SK-N-SH (cell line): ENCODE results near the gene TEX38. TPM values are rescaled to one million over a fixed set of nuclear protein-coding genes. Genes with fewer than 3 reads are reported as not detected.

ENCODE experiments used
- CTCF ChIA-PET: fragments of 300-600, 350-600 bp; formaldehyde crosslinking; extraction: SDS; loops from one replicate; lab custom pipeline; 2021; lab: Yijun Ruan, JAX
- POLR2A ChIA-PET: fragments of 350-600 bp; sonication (Branson Sonifier 250); formaldehyde crosslinking; extraction: SDS; loops from one replicate; lab custom pipeline; 2020; ENCODE audit warnings: antibody characterized with exemption, inconsistent platforms; lab: Yijun Ruan, JAX
- DNase-seq: peaks from one replicate; pipeline ENCODE4 v3.0.0; 2012
- H2AFZ ChIP-seq: fragments of 200-600 bp; sonication (generic); 2 replicates; pipeline ENCODE4 v1.8.1; 2016; ENCODE audit warnings: antibody characterized with exemption, mild to moderate bottlenecking, low read depth
- H3F3A ChIP-seq: fragments of 200-600 bp; sonication (generic); replicated peaks from 2 replicates; pipeline ENCODE3; 2016; ENCODE audit warnings: antibody characterized with exemption, mild to moderate bottlenecking; ENCODE audit not compliant: insufficient read depth
- H3K27ac ChIP-seq, 2 experiments: fragments of 200-500 bp in 1 of 2; fragments of 200-600 bp in 1 of 2; sonication (Bioruptor generic) in 1 of 2; sonication (generic), shearing (Covaris generic) in 1 of 2; 2 replicates each; pipeline versions ENCODE4 v1.5.1 to v1.6.1; 2014 to 2016; ENCODE audit warnings: low read depth in 2 of 2, inconsistent platforms in 1 of 2, low read length in 1 of 2, mild to moderate bottlenecking in 1 of 2, mixed read lengths in 1 of 2
- H3K27me3 ChIP-seq: fragments of 200-600 bp; sonication (generic), shearing (Covaris generic); 2 replicates; pipeline ENCODE4 v1.6.1; 2016; ENCODE audit warnings: mixed run types; ENCODE audit not compliant: insufficient read depth
- H3K36me3 ChIP-seq, 2 experiments: fragments of 200-500 bp in 1 of 2; fragments of 200-600 bp in 1 of 2; sonication (Bioruptor generic) in 1 of 2; sonication (generic) in 1 of 2; replicated peaks in 1 of 2; 2 replicates each; pipeline versions ENCODE3 to v1.5.1; 2014 to 2016; ENCODE audit warnings: low read length in 1 of 2, mild to moderate bottlenecking in 1 of 2; ENCODE audit not compliant: insufficient read depth in 2 of 2, control insufficient read depth in 1 of 2
- H3K4me1 ChIP-seq, 2 experiments: fragments of 200-500 bp in 1 of 2; fragments of 200-600 bp in 1 of 2; sonication (Bioruptor generic) in 1 of 2; sonication (generic), shearing (Covaris generic) in 1 of 2; 2 replicates each; pipeline versions ENCODE4 v1.5.1 to v1.6.1; 2014 to 2016; ENCODE audit warnings: low read depth in 1 of 2, low read length in 1 of 2, mixed run types in 1 of 2; ENCODE audit not compliant: insufficient read depth in 2 of 2, control insufficient read depth in 1 of 2
- H3K4me2 ChIP-seq: fragments of 200-600 bp; sonication (generic), shearing (Covaris generic); 2 replicates; pipeline ENCODE4 v1.6.1; 2017; ENCODE audit warnings: mixed run types
- H3K4me3 ChIP-seq, 2 experiments: fragments of 200-500 bp in 1 of 2; fragments of 200-600 bp in 1 of 2; sonication (Bioruptor generic) in 1 of 2; sonication (generic), shearing (Covaris generic) in 1 of 2; 2 replicates each; pipeline versions ENCODE4 v1.5.1 to v1.8.1; 2014 to 2016; ENCODE audit warnings: low read depth in 2 of 2, inconsistent platforms in 1 of 2, low read length in 1 of 2, mild to moderate bottlenecking in 1 of 2, mixed read lengths in 1 of 2, moderate library complexity in 1 of 2
- H3K79me2 ChIP-seq: fragments of 200-600 bp; sonication (generic); 2 replicates; pipeline ENCODE4 v1.8.1; 2017; ENCODE audit warnings: mild to moderate bottlenecking; ENCODE audit not compliant: insufficient read depth
- H3K9ac ChIP-seq: fragments of 200-600 bp; sonication (generic); 2 replicates; pipeline ENCODE4 v1.6.1; 2017; ENCODE audit warnings: mixed run types
- H3K9me2 ChIP-seq: fragments of 200-600 bp; sonication (generic); 2 replicates; pipeline ENCODE4 v1.6.1; 2017; ENCODE audit warnings: mixed run types
- H3K9me3 ChIP-seq: fragments of 200-600 bp; sonication (generic); 2 replicates; pipeline ENCODE4 v1.6.1; 2017; ENCODE audit warnings: mixed run types, mild to moderate bottlenecking, moderate library complexity
- H4K20me1 ChIP-seq: fragments of 200-600 bp; sonication (generic); 2 replicates; pipeline ENCODE4 v1.6.1; 2017; ENCODE audit warnings: mild to moderate bottlenecking, mixed run types; ENCODE audit not compliant: insufficient read depth
- CTCF ChIP-seq: fragments of 200-600 bp; sonication (generic); IDR thresholded peaks from 2 replicates; pipeline ENCODE4 v1.6.1; 2017; ENCODE audit warnings: antibody characterized with exemption, mild to moderate bottlenecking, moderate library complexity
- FOXM1 ChIP-seq: IDR thresholded peaks from 2 replicates; pipeline ENCODE4 v1.4.0; 2012; ENCODE audit warnings: low read depth, mild to moderate bottlenecking
- MAX ChIP-seq: IDR thresholded peaks from 2 replicates; pipeline ENCODE4 v1.4.0; 2012; ENCODE audit warnings: low read depth
- MEF2A ChIP-seq: IDR thresholded peaks from 2 replicates; pipeline ENCODE4 v1.4.0; 2012; ENCODE audit warnings: low read depth, borderline replicate concordance
- REST ChIP-seq: IDR thresholded peaks from 2 replicates; pipeline ENCODE4 v1.6.1; 2012; ENCODE audit warnings: mild to moderate bottlenecking, low read depth, low read length, moderate library complexity
- SMC3 ChIP-seq: IDR thresholded peaks from 2 replicates; pipeline ENCODE4 v1.6.1; 2012; ENCODE audit warnings: low read depth, low read length, improper control_type of control experiment
- TEAD4 ChIP-seq: IDR thresholded peaks from 2 replicates; pipeline ENCODE4 v1.4.0; 2012; ENCODE audit warnings: mild to moderate bottlenecking, borderline replicate concordance; ENCODE audit not compliant: insufficient read depth
- YY1 ChIP-seq: IDR thresholded peaks from 2 replicates; pipeline ENCODE4 v1.4.0; 2012; ENCODE audit warnings: low read depth, mild to moderate bottlenecking
- WGBS: methylation state at CpG from one replicate; pipeline ENCODE4 v1.1.6; 2017; ENCODE audit warnings: low lambda C conversion rate; 5-methylcytosine and 5-hydroxymethylcytosine counted together
- polyA plus RNA-seq, 3 experiments: library from polyadenylated mRNA; depleted of rRNA; stranded (reverse); fragments of >200 nt; gene quantifications; 2 replicates each; pipeline ENCODE4 v1.2.3, GENCODE V29; 2012
- TF ChIP-seq, protein P1 (sequence below): IDR thresholded peaks from 2 replicates; pipeline ENCODE4; 2012

TEX38 gene
- polyA plus RNA-seq, 1 of the 3 experiments (the other 2 are of a cell fraction): 0.07 TPM

DNA sequence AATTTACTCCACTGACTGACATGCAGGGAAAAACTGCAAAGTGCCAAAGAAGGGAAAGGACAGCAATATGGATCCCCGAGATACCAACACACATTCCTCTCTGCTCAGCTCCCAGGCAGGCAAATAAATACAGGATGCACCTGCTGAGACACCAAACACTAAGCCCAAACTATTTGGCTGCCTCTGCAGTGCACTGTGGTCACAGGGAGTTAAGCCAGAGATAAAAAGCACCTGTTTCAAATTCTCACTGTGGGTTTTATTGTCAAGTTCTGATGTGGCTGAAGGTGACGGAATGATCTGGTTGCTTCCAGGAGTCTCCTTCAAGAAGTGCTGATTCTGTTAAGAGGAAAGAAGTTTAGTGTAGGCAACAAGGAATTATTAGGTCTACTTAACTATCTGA, 17.7 kb downstream of the TEX38 start:
- H3K9me2 ChIP-seq: no peaks in the 10 kb centered on the region

GRCh38 chr1:46689897-46690296, 18.2 kb downstream of the TEX38 start:
- Histone ChIP-seq H3K9ac (no peak overlapping the region), H3K4me3 (no peak overlapping the region), H3K27me3 (no peaks in the 10 kb centered on the region), H4K20me1 (peaks cover 9% of the 10 kb centered on the region; the same call in 1 of the 2 replicates), H3K4me2 (no peak overlapping the region), H3K9me3 (no peaks in the 10 kb centered on the region), H3K36me3 (peaks cover 66 to 80% of the 10 kb centered on the region in 2 experiments), H3K4me1 (peaks cover 2 to 53% of the 10 kb centered on the region in 2 experiments), H2AFZ (no peak overlapping the region), H3K79me2 (peaks cover 10% of the 10 kb centered on the region; the same call in 1 of the 2 replicates), H3K27ac (no peak overlapping the region), H3F3A (peaks cover 4% of the 10 kb centered on the region), H3K9me2 (no peaks in the 10 kb centered on the region)
- DNase-seq: no peak
- 82% methylated on average over 1 of the region's 1 CpG for WGBS
- TF ChIP-seq, protein P1, sequence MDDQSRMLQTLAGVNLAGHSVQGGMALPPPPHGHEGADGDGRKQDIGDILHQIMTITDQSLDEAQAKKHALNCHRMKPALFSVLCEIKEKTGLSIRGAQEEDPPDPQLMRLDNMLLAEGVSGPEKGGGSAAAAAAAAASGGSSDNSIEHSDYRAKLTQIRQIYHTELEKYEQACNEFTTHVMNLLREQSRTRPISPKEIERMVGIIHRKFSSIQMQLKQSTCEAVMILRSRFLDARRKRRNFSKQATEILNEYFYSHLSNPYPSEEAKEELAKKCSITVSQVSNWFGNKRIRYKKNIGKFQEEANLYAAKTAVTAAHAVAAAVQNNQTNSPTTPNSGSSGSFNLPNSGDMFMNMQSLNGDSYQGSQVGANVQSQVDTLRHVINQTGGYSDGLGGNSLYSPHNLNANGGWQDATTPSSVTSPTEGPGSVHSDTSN: no peak
- TF ChIP-seq REST (no peak), CTCF (no peak), FOXM1 (no peak)
- ChIA-PET POLR2A (no interaction called here), CTCF (interaction anchor here (1.4 kb wide), 1 partner anchor 349 kb away, joined by 3 read pairs; no protein-coding TSS in a partner anchor)

More for the DNA sequence above, 17.7 kb downstream of the TEX38 start:
- peaks cover 4% of the 10 kb centered on the region for H3F3A ChIP-seq
- 89% methylated on average over 2 of the region's 2 CpGs for WGBS
- H3K4me3 ChIP-seq: no peak overlapping the region
- H4K20me1 ChIP-seq: peaks cover 9% of the 10 kb centered on the region; the same call in 1 of the 2 replicates
- TF ChIP-seq YY1 (no peak), TEAD4 (no peak), MEF2A (no peak), SMC3 (no peak), MAX (no peak)
- TF ChIP-seq, protein P1: no peak
- H3K27me3 ChIP-seq: no peaks in the 10 kb centered on the region
- no peak overlapping the region for H2AFZ ChIP-seq
- H3K9me3 ChIP-seq: no peaks in the 10 kb centered on the region
- no peak overlapping the region for H3K27ac ChIP-seq
- H3K4me1 ChIP-seq: peaks cover 2 to 53% of the 10 kb centered on the region in 2 experiments
- DNase-seq: no peak
- H3K9ac ChIP-seq: no peak overlapping the region
- H3K79me2 ChIP-seq: peaks cover 7% of the 10 kb centered on the region; the same call in 1 of the 2 replicates
- POLR2A ChIA-PET: no interaction called here
- CTCF ChIA-PET: interaction anchor here (0.7 kb wide), 1 partner anchor 32 kb away, joined by 3 read pairs; no protein-coding TSS in a partner anchor
- H3K36me3 ChIP-seq: peaks cover 72 to 85% of the 10 kb centered on the region in 2 experiments
- H3K4me2 ChIP-seq: no peak overlapping the region
